AG09309 (cell line): ENCODE data around the gene CWH43.
"Not testable (repeated sequence)": the region's sequence is repeated elsewhere in the genome, so short reads cannot be mapped to it uniquely, and the experiment has no call there.

Experiments
- DNase-seq: peaks from one replicate; pipeline ENCODE4 v3.0.0-alpha.2; 2010; ENCODE audit warnings: low read depth
- H3K4me3 ChIP-seq: 2 replicates; pipeline ENCODE4 v1.5.1; 2011; ENCODE audit warnings: mild to moderate bottlenecking, low read depth, low read length, moderate library complexity; ENCODE audit not compliant: control insufficient read depth
- TF ChIP-seq, protein P1 (sequence below): IDR thresholded peaks from 2 replicates; pipeline ENCODE4 v1.5.1; 2011; ENCODE audit warnings: mild to moderate bottlenecking, low read depth, low read length, inconsistent platforms; ENCODE audit not compliant: insufficient read depth, control insufficient read depth; ENCODE audit errors: missing control alignments

The CWH43 gene

DNA sequence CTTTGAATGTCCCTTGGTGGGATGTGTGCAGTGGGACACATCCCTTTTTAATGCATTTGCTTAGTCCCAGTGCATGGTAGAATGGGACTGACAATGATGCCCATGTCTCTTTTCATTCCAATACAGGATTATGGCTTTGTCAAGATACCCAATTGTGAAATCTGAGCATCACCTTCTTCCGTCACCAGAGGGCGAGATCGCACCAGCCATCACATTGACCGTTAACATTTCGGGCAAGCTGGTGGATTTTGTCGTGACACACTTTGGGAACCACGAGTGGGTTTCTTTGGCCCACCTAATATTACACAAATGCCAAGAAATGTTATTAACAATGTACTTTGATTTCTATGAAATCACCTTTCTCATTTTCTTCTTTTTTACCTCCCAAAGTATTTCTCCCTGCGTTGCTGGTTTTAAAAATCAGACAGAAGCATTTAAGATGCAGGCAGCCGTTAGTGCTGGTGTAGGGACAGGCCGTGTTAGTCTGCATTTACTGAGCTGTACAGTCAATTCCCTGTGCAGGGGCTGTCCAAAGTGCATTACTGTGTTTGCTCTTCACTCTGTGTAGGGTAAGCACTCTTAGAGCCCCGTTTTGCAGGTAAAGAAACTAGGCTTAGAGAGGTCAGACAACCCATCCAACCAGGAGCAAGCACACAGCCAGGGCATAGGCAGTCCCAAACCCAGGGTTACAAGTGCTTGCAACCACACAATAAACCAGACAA lies 46.5 kb downstream of the CWH43 start:
- DNase-seq, result no peak
- H3K4me3 ChIP-seq, result no peak overlapping the region
- TF ChIP-seq, protein P1, sequence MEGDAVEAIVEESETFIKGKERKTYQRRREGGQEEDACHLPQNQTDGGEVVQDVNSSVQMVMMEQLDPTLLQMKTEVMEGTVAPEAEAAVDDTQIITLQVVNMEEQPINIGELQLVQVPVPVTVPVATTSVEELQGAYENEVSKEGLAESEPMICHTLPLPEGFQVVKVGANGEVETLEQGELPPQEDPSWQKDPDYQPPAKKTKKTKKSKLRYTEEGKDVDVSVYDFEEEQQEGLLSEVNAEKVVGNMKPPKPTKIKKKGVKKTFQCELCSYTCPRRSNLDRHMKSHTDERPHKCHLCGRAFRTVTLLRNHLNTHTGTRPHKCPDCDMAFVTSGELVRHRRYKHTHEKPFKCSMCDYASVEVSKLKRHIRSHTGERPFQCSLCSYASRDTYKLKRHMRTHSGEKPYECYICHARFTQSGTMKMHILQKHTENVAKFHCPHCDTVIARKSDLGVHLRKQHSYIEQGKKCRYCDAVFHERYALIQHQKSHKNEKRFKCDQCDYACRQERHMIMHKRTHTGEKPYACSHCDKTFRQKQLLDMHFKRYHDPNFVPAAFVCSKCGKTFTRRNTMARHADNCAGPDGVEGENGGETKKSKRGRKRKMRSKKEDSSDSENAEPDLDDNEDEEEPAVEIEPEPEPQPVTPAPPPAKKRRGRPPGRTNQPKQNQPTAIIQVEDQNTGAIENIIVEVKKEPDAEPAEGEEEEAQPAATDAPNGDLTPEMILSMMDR, result peak; percentile 67

DNA sequence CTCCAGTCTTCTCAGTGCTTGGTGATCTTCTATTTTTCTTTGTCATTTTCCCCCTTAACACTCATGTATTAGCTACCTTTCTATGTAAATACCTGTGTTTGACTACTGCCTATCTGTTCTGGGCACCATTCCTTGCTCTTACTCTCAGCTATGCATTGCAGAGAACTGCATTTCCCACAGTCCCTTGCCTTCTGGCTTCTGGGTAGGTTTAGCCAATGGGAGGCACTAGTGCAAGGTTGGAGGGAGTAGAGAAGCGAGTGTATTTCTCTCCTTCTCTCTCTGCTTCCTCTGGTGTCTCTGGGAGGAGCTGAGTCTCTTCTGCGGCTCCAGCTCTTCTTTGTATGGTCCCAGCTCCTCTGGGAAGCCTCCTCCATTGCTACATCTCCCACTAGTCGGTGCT lies 50.5 kb downstream of the CWH43 start:
- TF ChIP-seq, protein P1, result no peak
- no peak for DNase-seq
- no peak overlapping the region for H3K4me3 ChIP-seq

DNA sequence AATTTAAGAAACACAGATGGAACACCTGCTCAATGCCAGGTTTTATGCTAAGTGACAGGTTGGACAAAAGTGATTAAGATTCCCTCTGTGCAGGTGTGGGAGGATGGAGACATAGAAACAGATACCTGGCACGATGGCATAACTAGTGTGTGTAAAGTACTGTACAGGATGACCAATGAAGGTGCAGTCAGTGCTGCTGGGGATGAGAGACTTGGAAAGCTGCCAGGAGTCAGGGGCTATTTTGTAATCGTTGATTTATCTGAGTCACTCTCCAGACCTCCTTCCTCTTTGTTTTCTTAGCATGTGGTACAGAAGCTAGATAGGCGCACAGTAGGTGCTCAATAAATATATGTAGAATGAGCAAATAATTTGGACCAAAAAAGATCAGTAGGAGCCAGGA lies 58.2 kb downstream of the CWH43 start:
- TF ChIP-seq, protein P1, result no peak
- no peak for DNase-seq
- no peak overlapping the region for H3K4me3 ChIP-seq

DNA sequence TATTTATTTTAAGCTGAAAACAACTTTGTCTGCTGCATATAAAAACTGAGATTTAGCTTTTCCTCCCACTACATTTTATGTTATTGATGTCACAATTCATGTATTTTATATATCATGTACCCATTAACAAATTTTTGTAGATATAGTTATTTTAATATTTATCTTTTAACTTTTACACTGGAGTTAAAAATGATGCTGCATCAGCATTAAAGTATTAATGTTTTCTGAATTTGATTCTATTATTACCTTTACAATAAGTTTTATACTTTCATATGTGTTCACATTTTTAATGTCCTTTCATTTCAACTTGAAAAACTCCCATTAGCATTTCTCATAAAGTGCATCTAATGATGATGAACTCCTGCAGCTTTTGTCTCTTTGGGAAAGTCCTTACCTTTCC lies 72.2 kb downstream of the CWH43 start:
- H3K4me3 ChIP-seq, result no peak overlapping the region
- DNase-seq, result no peak
- TF ChIP-seq, protein P1, result no peak

DNA sequence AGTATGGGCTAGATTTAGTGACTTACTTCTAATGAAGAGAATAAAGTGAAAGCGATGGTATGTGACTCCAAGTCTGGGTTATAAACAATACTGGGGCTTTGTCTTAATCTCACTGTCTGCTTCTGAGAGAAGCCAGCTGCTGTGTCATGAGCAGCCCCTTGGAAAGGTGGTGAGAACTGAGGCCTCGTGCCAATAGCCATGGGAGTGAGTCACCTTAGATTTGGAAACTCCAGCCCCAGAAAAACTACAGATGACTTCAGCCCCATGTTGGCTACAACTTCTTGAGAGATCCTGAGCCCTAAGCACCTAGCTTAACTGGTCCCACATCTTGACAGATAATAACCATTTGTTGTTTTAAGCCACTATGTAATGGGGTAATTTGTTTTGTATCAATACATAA lies 77.6 kb downstream of the CWH43 start:
- TF ChIP-seq, protein P1, result no peak
- DNase-seq, result no peak
- H3K4me3 ChIP-seq, result no peak overlapping the region

DNA sequence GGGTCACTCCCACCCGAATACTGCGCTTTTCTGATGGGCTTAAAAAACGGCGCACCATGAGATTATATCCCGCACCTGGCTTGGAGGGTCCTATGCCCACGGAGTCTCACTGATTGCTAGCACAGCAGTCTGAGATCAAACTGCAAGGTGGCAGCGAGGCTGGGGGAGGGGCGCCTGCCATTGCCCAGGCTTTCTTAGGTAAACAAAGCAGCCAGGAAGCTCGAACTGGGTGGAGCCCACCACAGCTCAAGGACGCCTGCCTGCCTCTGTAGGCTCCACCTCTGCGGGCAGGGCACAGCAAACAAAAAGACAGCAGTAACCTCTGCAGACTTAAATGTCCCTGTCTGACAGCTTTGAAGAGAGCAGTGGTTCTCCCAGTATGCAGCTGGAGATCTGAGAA lies 86.1 kb downstream of the CWH43 start:
- not testable (repeated sequence) for DNase-seq, H3K4me3 ChIP-seq

DNA sequence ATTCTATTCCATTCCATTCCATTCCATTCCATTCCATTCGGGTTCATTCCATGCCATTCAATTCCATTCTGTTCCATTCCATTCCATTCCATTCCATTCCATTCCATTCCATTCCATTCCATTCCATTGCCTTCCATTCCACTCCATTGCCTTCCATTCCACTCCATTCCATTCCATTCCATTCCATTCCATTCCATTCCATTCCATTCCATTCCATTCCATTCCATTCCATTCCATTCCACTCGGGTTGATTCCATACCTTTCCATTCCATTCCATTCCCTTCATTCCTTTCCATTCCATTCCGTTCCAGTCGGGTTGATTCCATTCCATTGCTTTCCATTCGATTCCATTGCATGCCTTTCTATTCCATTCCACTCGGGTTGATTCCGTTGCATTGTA lies 105.8 kb downstream of the CWH43 start:
- not testable (repeated sequence) for DNase-seq, H3K4me3 ChIP-seq

DNA sequence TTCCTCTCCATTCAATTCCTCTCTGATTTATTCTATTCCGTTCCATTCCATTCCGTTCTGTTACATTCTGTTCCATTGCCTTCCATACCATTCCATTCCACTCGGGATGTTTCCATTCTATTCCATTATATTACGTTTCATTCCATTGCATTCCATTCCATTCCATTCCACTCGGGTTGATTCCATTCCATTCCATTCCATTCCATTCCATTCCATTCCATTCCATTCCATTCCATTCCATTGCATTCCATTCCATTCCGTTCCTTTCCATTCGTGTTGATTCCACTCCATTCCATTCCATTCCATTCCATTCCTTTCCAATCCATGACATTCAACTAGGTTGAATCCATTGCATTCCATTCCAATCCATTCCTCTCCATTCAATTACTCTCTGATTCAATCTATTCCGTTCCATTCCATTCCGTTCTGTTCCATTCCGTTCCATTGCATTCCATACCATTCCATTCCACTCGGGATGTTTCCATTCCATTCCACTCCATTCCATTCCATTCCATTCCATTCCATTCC lies 106.6 kb downstream of the CWH43 start:
- H3K4me3 ChIP-seq, DNase-seq: not testable (repeated sequence)

DNA sequence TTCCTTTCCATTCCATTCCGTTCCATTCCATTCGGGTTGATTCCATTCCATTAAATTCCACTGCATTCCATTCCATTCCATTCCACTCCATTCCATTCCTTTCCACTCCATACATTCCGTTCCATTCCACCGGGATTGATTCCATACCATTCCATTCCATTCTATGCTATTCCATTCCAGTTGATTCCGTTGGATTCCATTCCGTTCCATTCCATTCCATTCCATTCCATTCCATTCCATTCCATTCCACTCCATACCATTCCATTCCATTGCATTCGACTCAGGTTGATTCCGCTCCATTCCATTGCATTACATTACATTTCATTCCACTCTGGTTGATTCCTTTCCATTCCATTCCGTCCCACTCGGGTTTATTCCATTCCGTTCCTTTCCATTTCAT lies 110.1 kb downstream of the CWH43 start:
- H3K4me3 ChIP-seq, DNase-seq: not testable (repeated sequence)

DNA sequence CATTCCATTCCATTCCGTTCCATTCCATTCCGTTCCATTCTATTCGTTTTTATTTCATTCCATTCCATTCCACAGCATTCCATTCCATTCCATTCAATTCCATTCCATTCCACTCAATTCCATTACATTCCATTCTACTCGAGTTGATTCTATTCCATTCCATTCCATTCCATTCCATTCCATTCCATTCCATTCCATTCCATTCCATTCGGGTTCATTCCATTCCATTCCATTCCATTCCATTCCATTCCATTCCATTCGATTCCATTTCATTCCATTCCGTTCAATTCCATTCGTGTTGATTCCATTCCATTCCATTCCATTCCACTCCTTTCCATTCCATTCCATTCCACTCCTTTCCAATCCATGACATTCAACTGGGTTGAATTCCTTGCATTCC lies 110.6 kb downstream of the CWH43 start:
- DNase-seq, H3K4me3 ChIP-seq: not testable (repeated sequence)

DNA sequence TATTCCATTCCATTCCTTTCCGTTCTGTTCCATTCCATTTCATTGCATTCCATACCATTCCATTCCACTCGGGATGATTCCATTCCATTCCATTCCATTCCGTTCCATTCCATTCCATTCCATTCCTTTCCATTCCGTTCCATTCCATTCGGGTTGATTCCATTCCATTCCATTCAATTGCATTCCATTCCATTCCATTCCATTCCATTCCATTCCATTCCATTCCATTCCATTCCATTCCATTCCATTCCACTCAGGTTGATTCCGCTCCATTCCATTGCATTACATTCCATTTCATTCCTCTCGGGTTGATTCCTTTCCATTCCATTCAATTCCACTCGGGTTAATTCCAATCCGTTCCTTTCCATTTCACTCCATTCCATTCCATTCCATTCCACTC lies 111.0 kb downstream of the CWH43 start:
- H3K4me3 ChIP-seq, DNase-seq: not testable (repeated sequence)

DNA sequence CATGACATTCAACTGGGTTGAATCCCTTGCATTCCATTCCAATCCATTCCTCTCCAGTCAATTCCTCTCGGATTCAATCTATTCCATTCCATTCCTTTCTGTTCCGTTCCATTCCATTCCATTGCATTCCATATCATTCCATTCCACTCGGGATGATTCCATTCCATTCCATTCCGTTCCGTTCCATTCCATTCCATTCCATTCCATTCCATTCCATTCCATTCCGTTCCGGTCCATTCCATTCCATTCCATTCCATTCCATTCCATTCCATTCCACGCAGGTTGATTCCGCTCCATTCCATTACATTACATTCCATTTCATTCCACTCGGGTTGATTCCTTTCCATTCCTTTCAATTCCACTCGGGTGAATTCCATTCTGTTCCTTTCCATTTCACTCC lies 111.4 kb downstream of the CWH43 start:
- H3K4me3 ChIP-seq, DNase-seq: not testable (repeated sequence)

DNA sequence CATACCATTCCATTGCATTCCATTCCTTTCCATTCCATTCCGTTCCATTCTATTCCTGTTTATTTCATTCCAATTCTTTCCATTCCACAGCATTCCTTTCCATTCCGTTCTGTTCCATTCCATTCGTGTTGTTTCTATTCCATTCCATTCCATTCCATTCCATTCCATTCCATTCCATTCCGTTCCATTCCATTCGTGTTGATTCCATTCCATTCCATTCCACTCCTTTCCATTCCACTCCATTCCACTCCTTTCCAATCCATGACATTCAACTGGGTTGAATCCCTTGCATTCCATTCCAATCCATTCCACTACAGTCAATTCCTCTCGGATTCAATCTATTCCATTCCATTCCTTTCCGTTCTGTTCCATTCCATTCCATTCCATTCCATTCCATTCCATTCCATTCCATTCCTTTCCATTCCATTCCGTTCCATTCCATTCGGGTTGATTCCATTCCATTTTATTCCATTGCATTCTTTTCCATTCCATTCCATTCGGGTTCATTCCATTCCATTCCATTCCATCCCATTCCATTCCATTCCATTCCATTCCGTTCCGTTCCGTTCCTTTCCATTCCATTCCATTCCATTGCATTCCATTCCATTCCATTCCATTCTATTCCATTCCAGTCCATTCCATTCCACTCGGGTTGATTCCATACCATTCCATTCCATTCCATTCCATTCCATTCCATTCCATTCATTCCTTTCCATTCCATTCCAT lies 112.1 kb downstream of the CWH43 start:
- DNase-seq, H3K4me3 ChIP-seq: not testable (repeated sequence)
